Activated CD4-positive, alpha-beta T cell treated with anti-CD3 and anti-CD28 coated beads for 24 hours (primary cell): Measurements from ENCODE around the gene DNAJC24.

Source experiments
- DNase-seq, 2 donors: peaks; one replicate each; pipeline ENCODE4 v3.0.0-alpha.2; 2020; ENCODE audit warnings: low read depth in 2 of 2

DNAJC24 gene

DNA sequence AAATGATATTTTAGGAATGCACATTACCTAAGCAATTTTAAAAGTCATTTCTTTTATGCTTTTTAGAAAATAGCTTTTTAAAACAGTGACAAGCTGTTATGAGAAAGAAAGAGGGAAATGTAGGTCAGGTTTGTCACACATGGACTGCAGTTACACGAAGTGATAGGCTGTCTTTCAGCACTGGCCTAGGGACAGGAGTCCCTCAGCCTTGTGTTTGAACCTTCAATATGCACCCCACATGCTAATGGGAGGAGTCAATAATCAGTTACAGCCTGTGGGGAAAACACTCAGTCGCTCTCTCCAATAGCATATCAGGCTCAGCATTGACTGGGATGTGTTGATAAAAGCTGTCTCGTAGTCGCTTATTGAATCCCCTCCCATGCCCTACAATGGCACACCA, 45.8 kb downstream of the DNAJC24 start:
- DNase-seq: no peak

DNA sequence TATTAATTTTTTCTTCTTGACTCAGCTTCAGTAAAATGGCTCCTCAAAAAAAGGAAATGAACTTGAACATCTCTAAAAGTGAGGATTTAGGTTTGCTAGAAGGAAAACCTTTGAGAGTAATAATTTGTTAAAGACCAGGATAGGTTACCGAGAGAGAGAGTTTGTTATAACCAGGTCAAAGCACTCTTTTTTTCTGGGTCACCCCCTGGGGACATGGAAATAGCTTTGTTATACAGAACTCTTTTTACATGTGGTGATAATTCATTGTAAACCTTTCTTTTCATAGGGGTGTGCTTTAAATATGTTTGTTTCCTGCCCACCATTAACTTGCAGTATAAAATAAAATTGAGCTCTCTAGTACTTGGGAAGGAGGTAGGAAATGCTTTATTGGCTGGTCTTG, 47.7 kb downstream of the DNAJC24 start:
- DNase-seq: no peak

DNA sequence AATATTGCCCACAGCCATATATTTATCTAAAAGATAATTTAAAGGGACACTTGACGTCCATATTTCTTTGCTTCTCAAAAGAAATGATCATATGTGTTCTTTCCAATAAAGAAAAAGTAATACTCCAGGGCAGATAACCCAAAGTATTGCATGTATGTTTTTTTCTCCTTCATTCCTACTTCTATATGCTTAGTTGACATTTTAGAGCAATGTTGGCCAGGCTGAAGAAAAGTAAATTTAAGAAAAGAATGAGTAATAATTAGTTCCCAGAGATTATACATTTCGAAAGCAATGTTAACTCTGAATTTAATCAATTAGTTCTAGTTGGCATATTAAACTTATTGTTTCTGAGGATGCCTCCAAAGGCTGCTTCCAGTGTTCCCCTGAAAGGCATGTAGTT, 48.2 kb downstream of the DNAJC24 start:
- DNase-seq: no peak

DNA sequence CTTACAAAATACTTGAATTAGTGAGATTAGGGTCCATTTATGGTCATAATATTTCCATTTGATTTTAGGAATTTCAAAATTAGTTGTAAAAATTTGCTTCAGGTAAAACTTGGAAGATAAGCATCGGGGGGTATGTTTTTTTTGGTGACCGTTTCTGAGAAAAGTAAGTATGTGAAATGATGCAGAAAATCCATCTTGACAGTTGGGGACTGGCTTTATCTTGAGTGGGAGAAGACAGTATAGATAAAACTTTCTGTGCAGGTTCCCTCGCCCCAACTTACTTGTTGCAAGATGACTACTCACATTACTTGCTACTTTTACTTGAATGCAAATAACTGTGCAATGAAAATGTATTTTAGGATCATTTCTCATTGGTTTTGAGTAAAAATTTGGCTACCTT, 49.5 kb downstream of the DNAJC24 start:
- DNase-seq: no peak

DNA sequence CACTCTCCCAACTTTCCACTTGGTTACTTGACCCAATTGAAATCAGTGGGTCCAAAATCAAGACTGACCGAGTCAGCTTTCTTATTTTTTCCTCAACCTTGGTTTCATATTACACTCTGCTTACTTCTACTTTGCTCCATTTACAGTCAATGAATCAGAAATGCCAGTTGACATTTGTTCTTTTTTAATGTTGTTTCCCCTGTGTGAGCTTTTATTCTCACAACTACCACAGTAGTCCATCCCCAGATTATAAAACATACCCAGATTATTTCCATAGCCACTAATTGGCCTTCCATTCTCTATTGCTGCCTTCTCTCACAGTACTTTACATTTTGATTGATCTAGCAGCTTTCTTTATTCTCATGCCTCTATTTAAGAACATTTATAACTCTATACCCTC, 50.0 kb downstream of the DNAJC24 start:
- no peak for DNase-seq

DNA sequence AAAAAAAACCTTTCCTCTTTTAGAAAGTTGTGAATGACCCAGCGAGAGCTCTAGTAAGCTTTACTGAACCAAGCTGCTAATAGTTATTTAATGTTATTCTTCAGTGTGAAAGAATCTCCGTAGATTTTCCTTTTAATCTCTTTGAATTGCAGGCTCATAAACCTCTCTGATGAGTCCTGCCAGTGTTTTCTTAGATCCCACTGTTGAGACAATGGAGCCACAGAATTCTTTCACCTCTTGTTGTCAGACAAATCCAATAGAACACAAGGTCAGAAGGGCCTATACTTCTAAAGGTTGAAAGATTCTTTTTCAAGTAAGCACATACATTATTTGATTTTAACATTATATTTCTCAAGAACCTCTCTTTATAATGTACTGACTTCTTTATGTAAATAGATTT, 52.2 kb downstream of the DNAJC24 start:
- no peak for DNase-seq

DNA sequence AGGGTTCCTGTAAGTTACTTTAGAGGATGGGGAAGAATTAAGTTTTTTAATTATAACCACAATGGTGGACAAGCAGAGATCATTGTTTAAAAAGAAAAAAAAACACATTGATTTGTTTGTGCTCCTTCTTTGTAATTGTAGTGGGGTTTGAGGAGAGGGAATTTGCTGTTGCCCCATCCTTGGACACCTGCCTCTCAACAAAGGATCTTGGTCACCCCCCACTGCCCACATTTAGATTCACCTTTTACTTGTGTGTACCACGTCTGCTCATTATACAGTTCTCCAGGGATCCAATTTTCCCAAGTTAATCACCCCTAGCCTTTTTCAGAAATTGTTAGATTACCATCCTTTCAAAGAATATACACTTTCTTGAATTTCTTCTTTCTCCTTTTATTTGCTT, 53.0 kb downstream of the DNAJC24 start:
- no peak for DNase-seq

DNA sequence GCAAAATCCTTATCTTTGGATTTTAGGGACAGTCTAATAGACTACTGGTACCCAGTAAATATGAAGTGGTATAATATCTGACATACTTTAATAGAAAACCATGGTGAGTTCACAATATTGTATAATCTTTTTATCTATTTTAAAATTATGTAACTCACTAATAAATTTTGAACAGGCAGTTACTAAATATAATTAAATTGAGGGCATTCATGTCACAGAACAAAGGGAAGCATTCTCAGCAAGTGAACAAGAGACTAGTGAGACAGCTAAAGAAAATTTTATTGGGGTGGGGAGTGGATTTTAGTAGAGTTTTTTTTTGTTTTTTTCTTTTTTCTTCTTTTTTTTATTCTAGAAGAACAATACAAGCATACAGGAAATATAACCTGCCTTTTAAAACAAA, 55.0 kb downstream of the DNAJC24 start:
- DNase-seq: no peak

DNA sequence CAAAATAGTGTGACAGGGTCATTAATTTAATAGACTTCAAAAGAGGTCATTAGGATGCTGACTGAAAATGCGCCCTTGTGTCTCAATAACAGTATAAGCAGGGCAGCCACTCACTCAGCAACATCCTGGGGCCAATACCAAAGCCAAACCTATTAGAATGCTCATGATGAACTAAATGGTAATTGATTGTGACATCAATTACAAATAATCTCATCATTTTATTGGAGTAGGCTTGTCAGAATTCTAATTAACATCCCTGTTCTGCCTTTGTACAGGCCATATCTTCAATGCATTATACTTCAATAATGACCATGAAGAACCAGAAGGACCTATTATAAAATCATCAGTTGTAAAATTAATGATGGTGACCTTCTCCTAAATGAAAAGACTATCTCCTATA, 64.2 kb downstream of the DNAJC24 start:
- DNase-seq: no peak

DNA sequence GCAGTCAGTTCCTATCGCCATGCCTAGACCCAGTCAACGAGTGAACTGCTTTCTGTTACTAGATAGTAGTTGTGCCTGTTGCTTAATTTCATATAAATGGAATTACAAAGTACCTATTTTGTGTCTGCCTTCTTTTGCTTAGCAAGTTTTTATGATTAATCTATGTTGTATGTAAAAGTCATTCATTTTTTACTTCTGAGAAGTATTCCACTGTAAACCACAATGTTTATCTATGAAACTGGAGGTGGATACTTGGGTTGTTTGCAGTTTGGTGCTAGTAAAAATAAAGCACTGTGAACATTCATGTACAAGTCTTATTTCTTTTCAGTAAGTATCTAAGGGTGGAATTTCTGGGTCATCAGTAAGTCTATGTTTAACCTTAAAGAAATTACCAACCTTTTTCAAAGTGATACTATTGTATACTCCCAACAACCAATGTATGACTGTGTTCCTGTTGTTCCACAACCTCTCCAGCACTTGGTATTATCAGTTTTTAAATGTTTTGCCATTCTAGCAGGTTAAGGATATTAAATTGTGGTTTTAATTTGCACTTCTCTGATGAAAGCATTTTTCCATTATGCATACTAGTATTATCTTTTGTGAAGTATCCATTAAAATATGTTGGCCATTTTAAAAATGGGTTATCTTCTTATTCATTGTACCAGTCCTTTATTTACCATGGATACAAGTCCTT, 68.2 kb downstream of the DNAJC24 start:
- DNase-seq: no peak

DNA sequence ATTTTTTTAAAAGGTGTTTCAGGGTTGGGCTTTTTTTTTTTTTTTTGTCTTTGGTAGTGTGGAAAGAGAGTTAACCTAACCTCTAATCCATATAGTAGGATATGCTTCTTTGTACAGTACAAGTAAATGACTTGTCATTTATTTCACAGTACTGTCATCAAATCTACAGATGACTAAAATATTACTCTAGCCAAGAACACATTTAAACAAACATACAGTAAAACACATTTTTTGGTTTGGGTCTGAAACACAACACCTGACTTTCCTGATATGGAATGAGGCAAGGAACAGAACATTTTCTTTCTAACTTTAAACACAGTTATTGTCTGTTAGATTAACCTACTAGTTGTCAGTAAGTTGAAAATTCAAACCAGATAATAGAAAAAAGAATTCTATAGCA, 71.6 kb downstream of the DNAJC24 start:
- no peak for DNase-seq

DNA sequence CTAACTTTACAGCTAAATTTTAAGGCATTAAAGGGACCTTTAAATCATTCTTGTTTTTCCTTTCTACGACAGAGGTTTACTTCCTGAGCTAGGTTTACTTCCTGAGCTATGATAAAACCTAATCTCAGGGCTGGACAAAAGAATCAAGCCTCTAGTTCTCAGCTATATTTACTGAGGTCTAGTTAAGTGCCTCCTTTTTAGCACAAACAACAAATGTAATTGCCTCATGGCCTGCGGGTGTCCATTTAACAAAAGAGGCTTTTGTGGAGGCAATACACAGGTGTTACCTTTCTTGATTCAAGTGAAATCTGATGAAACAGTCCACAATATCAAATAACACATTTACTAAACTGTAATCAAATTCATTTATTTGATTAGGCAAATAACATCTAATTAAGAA, 72.4 kb downstream of the DNAJC24 start:
- DNase-seq: no peak

DNA sequence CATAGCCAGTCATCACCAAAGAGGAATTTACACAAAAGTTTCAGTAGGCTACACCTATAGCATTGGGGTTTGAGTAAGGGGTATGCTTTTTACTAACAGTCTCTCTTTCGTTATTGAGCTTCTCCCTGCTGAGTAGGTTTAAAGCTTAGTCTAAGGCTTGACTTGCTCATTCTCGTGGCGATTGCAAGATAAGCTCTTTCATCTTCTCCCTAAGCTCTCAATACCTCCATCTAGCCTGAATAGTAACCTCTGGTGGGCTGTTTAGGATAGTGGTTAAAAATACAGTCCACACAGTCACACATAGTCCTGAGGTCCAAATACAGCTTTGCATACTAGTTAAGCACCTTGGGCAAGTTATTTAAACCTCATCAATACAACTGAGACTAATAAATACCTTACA, 74.1 kb downstream of the DNAJC24 start:
- no peak for DNase-seq

DNA sequence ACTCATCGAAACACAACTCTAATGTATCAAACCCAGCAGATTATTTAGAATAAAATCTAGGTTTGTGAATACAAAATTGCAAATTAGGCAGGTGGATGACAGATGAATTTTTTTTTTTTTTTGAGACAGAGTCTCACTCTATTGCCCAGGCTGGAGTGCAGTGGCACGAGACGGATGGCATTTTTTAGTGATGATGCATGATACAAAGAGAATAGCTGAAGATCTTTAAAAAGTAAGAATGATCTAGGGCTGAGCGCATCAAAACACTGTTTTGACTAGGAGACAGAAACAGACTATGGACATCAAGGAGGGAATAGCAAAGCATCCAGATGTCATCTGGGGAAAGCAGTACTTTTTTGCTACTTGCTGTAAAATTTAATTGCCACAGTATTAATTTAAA, 76.0 kb downstream of the DNAJC24 start:
- no peak for DNase-seq

DNA sequence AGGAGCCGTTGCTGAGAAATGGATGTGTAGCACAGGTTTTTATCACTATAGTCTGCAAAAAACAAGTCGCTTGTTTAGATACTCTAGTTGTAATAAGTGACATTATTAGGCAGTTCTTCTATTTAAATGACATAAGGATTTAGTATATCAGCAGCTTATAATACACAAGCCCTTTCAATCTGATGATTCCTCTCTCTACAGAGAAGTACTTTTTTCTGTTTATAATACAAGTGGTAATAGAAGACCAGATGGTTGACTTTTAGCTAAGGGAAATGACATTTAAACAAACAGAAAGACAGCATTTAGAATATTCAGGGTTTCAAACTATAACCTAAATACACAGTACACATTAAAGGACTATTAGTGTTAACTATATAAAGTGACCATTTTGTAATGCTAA, 79.4 kb downstream of the DNAJC24 start:
- DNase-seq: no peak

DNA sequence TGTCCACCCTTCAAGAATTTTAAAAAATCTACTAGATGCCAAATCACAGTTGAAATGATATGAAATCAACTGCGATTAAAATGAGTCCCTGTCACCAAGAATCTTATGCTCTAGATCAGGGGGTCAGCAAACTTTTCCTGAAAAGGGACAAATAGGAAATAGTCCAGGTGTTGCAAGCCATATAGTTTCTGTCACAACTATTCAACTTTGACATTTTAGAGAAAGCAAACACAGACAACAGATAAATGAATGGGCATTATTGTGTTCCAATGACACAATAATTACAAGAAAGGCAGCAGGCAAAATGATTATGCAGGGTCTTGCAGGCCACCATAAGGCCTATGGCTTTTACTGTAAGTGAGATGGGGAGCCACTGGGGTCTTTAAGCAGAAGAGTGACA, 81.2 kb downstream of the DNAJC24 start:
- no peak for DNase-seq

DNA sequence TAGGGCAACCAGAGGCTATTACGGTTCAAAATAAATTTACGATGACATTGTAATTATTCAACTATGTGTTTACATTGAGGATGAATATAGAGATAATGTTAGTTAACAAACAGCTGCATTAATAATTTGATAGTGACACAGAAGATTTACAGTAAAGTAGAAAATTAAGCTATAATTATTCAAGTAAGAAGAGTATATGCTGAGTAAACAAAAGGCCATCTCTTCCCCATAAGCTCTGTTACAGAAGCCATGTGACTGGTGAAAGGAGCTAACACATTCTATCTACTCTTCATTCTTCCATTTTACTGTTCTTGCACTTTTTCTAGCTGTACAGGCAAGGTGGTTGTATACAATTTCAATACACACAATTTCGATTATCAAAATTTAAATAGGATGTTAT, 85.5 kb downstream of the DNAJC24 start:
- no peak for DNase-seq

DNA sequence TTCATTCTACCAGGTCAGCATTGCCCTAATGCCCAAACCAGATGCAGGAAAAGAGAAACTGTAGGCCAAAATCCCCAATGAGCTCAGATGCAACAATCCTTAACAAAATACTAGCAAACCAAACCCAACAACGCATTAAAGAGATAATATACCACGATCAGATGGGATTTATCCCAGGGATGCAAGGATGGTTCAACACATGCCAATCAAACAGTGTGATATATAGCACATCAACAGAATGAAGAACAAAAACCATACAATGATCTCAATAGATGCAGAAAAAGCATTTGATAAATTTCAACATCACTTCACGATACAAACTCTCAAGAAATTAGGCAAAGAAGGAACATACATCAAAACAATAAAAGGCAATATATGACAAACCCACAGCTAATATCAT, 94.8 kb downstream of the DNAJC24 start:
- DNase-seq: no peak

DNA sequence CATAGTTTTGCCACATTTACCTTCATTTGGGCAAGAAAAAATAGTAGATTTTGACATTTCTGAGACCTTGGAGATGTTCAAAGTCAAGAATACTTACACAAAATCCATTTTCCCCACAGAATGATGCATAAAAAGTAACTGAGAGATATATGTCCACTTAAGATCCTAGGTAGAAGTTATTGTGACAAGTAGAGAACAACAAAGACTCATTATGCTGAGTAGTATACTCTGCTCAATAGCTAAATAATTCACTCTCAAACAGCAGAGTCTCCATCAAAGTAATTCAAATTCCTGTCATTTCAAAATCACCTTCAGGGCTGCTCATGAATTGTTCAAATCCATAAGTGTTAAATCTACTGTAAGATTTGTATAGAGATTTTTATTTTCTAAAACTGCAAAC, 104.4 kb downstream of the DNAJC24 start:
- no peak for DNase-seq

DNA sequence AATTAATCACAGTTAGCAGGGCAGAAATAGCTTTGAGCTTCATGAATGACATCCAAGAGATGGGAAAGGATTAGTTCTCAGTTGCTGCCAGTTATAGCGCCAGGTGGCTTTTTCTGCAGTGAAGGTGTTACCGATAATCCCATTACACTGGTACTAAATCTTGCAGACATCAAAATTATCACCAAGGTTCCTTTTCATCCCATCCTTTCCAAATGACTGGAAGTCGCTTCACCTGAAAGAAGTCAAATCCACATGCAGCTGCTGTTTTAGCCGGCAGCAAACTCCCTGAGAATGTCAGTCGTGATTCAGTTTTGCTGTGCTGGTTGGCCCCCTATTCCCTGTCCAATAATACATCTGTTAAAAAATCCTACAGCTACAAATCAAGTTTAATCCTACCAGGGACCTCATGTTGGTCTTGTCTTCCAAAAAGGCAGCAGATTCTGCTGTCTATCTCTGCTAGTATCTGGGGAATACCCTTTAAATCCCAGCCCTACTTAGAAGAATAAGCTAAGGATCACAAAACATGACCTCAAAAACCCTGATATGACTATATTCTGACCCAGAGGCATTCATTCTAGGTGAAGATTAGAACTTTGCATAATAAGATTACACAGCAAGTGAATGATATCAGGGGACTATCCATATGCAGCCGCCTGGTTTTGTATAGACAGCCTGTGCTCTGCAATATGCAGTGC, 108.0 kb downstream of the DNAJC24 start:
- no peak for DNase-seq

DNA sequence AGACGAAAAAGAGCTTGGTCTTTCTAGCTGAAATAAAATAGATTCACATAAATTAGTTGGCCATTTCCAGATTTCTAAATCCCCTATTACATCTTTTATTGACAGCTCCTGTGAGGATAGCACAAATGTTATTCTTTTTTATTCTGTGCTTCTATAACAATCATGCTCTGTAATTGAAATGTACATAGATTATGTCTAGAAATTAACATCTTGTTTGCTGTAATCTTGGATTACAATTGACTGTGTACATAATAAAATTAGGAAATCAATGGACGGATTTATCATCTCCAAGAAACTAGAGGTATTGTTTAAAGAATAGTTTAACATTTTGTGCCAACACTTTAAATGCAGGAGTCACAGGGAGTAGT, 108.5 kb downstream of the DNAJC24 start:
- DNase-seq: no peak

DNA sequence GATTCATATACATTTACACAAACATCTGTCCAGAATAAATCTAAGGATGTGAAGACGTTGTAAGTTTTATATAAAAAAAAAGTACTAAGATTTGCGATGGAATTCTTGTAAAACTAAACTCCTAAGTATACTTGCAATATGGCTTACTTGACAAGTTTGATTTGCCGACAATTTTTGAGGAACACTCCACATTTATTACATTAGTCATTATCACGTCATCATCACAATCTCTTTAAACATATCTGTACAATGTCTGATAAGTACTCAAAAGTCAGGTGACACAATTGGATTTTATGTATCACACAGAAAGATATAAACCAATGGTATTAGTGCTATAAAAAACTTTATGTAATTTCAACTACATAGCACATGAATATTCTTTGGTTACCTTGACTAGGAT, 109.4 kb downstream of the DNAJC24 start:
- no peak for DNase-seq

DNA sequence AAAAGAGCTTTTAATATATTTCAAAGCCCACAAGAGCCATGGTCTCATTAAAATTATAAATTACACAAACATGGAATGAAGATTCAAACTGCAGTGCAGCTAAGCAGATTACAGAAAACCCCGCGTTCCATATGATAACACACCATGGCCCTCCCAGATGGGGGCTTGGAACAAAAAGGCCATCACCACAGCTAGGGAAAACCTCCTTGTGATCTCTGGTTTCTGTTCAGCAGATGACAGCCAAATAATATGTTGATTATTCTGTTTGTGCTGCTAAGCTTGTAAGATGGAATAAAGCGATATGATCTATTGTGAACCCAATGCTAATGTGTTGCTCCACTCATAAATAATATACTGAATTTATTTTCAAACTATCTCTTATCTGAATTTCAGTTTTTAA, 111.3 kb downstream of the DNAJC24 start:
- DNase-seq: no peak
